Measurements from ENCODE around the gene COL23A1. TPM values are rescaled to one million over a fixed set of nuclear protein-coding genes. Genes with fewer than 3 reads are reported as not detected.

COL23A1 gene
- polyA plus RNA-seq, 2 donors, result 0.59 to 0.75 TPM

DNA sequence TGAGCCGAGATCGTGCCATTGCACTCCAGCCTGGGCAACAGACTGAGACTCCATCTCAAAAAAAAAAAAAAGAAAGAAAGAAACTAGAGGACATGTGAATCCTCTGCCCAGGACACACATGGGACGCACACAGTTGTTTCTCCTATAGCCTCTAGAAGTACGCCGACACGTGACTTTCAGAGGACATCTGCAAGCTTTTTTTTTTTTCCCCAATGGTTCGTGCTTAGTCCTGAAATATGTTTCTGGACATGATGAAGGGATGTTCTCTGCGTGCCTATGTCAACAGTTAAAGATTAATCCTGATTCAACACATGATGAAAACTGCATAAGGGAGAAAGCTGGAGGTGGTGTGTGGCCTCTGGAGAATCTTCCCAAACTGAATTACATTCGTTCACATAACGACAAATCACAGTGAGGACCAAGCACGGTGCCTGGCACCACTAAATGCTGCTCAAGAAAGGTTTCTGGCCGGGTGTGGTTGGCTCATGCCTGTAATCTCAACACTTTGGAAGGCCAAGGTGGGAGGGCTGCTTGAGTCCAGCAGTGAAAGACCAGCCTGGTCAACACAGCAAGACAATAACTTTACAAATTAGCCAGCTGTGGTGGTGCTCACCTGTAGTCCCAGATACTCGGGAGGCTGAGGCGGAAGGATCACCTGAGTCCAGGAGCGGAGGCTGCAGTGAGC, 9.8 kb downstream of the COL23A1 start:
- Histone ChIP-seq H3K27me3 (ENCODE audit: control insufficient read depth in 1 of 2, insufficient read depth in 2 of 2, low read length in 2 of 2) (peaks cover 0 to 6% of the 10 kb centered on the region in 2 donors), H3K4me3 (ENCODE audit: low read depth in 1 of 2, low read length in 2 of 2) (no peak overlapping the region), H3K36me3 (ENCODE audit: control insufficient read depth in 2 of 2, insufficient read depth in 2 of 2, low read length in 1 of 2) (no peaks in the 10 kb centered on the region), H3K9me3 (ENCODE audit: control insufficient read depth in 2 of 2, insufficient read depth in 1 of 2, low read depth in 1 of 2, low read length in 1 of 2) (peaks cover under 1 to 9% of the 10 kb centered on the region in 2 donors), H3K4me1 (ENCODE audit: control insufficient read depth in 2 of 2, insufficient read depth in 2 of 2, low read length in 1 of 2) (no peaks in the 10 kb centered on the region), H3K27ac (ENCODE audit: low read depth in 2 of 2, low read length in 1 of 2) (no peak overlapping the region)
- 81 to 84% methylated on average over 15 of the region's 15 CpGs for WGBS, 2 donors

DNA sequence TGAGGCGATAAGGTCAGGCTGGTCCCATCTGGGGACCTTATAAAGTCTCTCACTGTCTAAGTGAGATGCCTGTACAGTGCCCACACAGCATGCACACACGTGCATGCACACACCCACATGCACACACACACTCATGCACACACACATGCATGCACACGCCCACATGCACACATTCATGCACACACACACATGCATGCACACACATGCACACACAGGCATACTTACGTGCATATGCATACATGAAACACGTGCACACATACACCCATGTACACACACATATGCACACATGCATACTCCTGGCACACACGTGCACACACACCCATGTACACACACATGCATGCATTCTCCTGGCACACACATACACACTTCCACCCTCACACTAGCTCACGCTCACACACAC, 12.2 kb downstream of the COL23A1 start:
- Histone ChIP-seq H3K9me3 (ENCODE audit: control insufficient read depth in 2 of 2, insufficient read depth in 1 of 2, low read depth in 1 of 2, low read length in 1 of 2) (peaks cover 0 to 8% of the 10 kb centered on the region in 2 donors), H3K36me3 (ENCODE audit: control insufficient read depth in 2 of 2, insufficient read depth in 2 of 2, low read length in 1 of 2) (no peaks in the 10 kb centered on the region), H3K27ac (ENCODE audit: low read depth in 2 of 2, low read length in 1 of 2) (no peak overlapping the region), H3K4me1 (ENCODE audit: control insufficient read depth in 2 of 2, insufficient read depth in 2 of 2, low read length in 1 of 2) (no peaks in the 10 kb centered on the region), H3K27me3 (ENCODE audit: control insufficient read depth in 1 of 2, insufficient read depth in 2 of 2, low read length in 2 of 2) (peaks cover 2 to 6% of the 10 kb centered on the region in 2 donors), H3K4me3 (ENCODE audit: low read depth in 1 of 2, low read length in 2 of 2) (no peak overlapping the region)
- WGBS, 2 donors, result 86 to 90% methylated on average over 7 of the region's 7 CpGs

DNA sequence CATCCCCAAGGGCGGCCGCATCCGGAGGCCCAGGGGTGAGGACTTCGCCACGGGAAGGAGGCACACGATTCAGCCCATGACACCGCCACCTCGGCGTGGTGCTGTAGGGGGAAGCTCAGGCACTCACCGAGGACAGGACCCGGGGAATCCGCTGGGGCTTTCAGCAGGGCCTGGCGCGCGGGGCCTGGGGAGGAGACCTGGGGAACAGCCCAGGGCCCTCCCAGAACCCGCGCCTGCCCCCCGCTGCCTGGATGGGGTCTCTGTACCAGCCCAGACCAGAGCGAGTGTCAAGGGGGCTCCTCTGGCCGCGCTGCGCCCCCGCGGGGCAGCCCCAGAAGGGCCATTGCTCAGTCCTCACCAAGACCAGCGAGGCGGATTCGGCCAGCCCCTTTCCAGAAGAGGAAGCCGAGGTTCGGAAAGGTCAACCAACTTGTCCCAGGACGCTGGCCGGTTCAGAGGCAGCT, 12.8 kb downstream of the COL23A1 start:
- H3K4me1 ChIP-seq (ENCODE audit: control insufficient read depth in 2 of 2, insufficient read depth in 2 of 2, low read length in 1 of 2), result no peaks in the 10 kb centered on the region
- no peak overlapping the region for H3K4me3 ChIP-seq (ENCODE audit: low read depth in 1 of 2, low read length in 2 of 2)
- no peaks in the 10 kb centered on the region for H3K36me3 ChIP-seq (ENCODE audit: control insufficient read depth in 2 of 2, insufficient read depth in 2 of 2, low read length in 1 of 2)
- WGBS, 2 donors, result 58 to 60% methylated on average over 31 of the region's 31 CpGs
- H3K27me3 ChIP-seq (ENCODE audit: control insufficient read depth in 1 of 2, insufficient read depth in 2 of 2, low read length in 2 of 2), result peaks cover 2 to 6% of the 10 kb centered on the region in 2 donors
- H3K27ac ChIP-seq (ENCODE audit: low read depth in 2 of 2, low read length in 1 of 2), result no peak overlapping the region
- peaks cover 0 to 8% of the 10 kb centered on the region in 2 donors for H3K9me3 ChIP-seq (ENCODE audit: control insufficient read depth in 2 of 2, insufficient read depth in 1 of 2, low read depth in 1 of 2, low read length in 1 of 2)

DNA sequence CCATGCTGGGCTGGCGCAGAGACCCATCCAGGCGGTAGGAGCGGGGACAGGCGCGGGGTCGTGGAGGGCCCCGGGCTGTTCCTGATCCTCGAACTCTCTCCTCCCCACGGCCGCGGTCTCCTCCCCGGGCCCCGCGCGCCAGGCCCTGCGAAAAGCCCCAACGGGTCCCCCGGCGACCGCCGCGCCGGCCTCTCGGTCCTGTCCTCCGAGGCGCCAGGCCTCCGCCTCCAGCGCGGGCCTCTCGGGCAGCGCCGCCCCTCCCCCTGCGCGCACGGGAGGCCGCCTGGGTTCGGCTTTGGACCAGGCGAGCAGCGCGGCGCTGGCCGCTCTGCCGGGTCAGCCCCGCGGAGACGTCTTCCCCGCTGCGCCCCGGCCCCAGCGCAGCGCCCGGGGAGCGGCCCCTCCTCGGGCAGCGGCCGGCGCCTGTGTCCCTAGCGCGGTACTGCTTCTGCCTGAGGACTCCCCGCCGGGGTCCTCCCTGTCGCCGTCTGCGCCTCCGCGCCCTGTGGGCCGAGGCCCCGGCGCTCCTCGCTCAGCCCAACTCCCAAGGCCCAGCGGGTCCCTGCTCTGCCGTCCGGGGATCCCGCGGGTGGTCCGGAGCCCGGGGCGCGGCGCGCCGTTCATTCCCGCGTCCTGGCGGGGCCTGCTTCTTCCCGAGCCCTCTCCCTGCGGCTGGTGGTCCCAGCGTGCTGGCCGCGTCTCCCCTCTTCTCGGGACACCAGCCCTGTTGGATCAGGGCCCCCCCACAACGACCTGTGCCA, 13.4 kb downstream of the COL23A1 start:
- H3K9me3 ChIP-seq (ENCODE audit: control insufficient read depth in 2 of 2, insufficient read depth in 1 of 2, low read depth in 1 of 2, low read length in 1 of 2), result peaks cover 0 to 8% of the 10 kb centered on the region in 2 donors
- no peak overlapping the region for H3K27ac ChIP-seq (ENCODE audit: low read depth in 2 of 2, low read length in 1 of 2)
- peak overlapping the region in 1 of 2 donors; percentile 12 for H3K4me3 ChIP-seq (ENCODE audit: low read depth in 1 of 2, low read length in 2 of 2)
- H3K36me3 ChIP-seq (ENCODE audit: control insufficient read depth in 2 of 2, insufficient read depth in 2 of 2, low read length in 1 of 2), result no peaks in the 10 kb centered on the region
- peaks cover 2 to 6% of the 10 kb centered on the region in 2 donors for H3K27me3 ChIP-seq (ENCODE audit: control insufficient read depth in 1 of 2, insufficient read depth in 2 of 2, low read length in 2 of 2)
- WGBS, 2 donors, result 9 to 16% methylated on average over 63 to 92 of the region's 92 CpGs
- H3K4me1 ChIP-seq (ENCODE audit: control insufficient read depth in 2 of 2, insufficient read depth in 2 of 2, low read length in 1 of 2), result no peaks in the 10 kb centered on the region

DNA sequence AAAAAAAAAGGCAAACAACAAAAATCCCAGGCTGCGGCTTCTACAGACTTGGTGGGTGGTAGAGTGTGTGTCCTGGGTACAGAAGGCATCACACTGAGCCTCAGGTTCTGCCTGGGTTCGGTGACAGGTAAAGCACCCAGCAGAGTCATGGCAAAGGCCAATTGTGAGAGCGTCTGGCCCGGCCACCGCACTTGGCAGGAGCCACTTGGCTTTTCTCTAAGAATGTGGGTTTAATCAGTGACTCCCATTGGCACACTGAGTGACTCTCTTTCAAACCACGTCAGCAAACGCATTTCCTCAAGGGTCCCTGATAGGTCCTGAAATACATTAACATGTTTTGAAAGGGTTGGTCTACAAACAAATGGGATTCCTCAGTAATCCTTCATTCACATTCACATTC, 17.0 kb downstream of the COL23A1 start:
- Histone ChIP-seq H3K4me1 (ENCODE audit: control insufficient read depth in 2 of 2, insufficient read depth in 2 of 2, low read length in 1 of 2) (no peaks in the 10 kb centered on the region), H3K27ac (ENCODE audit: low read depth in 2 of 2, low read length in 1 of 2) (no peak overlapping the region), H3K27me3 (ENCODE audit: control insufficient read depth in 1 of 2, insufficient read depth in 2 of 2, low read length in 2 of 2) (peaks cover 2 to 6% of the 10 kb centered on the region in 2 donors), H3K9me3 (ENCODE audit: control insufficient read depth in 2 of 2, insufficient read depth in 1 of 2, low read depth in 1 of 2, low read length in 1 of 2) (peaks cover 0 to 10% of the 10 kb centered on the region in 2 donors), H3K4me3 (ENCODE audit: low read depth in 1 of 2, low read length in 2 of 2) (no peak overlapping the region), H3K36me3 (ENCODE audit: control insufficient read depth in 2 of 2, insufficient read depth in 2 of 2, low read length in 1 of 2) (no peaks in the 10 kb centered on the region)
- 86 to 88% methylated on average over 7 of the region's 7 CpGs for WGBS, 2 donors

DNA sequence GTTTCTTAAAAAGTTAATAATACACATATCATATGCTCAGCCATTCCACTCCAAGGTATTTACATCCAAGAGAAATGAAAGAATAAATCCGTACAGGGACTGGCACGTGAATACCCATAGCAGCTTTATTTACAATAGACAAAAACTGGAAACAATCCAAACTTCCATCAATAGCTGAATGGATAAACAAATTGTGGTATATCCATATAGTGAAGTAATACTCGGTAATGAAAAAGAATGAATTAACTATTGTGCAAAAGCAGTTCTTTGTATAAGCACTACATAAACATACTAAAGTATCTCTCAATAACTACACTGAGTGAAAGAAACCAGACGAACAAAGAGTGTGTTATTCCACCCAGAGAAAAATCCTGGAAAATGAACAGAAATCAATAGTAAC, 17.6 kb downstream of the COL23A1 start:
- WGBS, 2 donors, result 90 to 91% methylated on average over 4 of the region's 4 CpGs
- H3K27me3 ChIP-seq (ENCODE audit: control insufficient read depth in 1 of 2, insufficient read depth in 2 of 2, low read length in 2 of 2), result peaks cover 2 to 6% of the 10 kb centered on the region in 2 donors
- H3K36me3 ChIP-seq (ENCODE audit: control insufficient read depth in 2 of 2, insufficient read depth in 2 of 2, low read length in 1 of 2), result no peaks in the 10 kb centered on the region
- no peak overlapping the region for H3K27ac ChIP-seq (ENCODE audit: low read depth in 2 of 2, low read length in 1 of 2)
- H3K4me1 ChIP-seq (ENCODE audit: control insufficient read depth in 2 of 2, insufficient read depth in 2 of 2, low read length in 1 of 2), result no peaks in the 10 kb centered on the region
- no peak overlapping the region for H3K4me3 ChIP-seq (ENCODE audit: low read depth in 1 of 2, low read length in 2 of 2)
- peaks cover 0 to 5% of the 10 kb centered on the region in 2 donors for H3K9me3 ChIP-seq (ENCODE audit: control insufficient read depth in 2 of 2, insufficient read depth in 1 of 2, low read depth in 1 of 2, low read length in 1 of 2)

DNA sequence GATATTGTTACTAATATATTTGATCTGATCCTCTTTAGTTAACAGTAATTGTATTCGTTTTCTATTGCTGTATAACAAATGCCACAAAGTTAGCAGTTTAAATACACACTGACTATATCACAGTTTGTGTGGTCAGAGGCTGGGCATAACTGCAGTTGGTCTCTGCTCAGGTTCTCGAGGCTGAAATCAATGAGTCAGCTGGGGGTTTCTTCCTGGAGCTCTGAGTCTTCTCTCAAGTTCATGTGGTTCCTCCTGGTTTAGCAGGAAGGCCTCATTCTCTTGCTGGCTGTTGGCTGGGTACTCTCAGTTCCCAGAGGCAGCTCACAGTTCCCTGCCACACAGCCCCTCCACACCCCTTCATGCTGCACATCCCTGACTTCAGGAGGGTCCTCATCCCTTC, 20.7 kb downstream of the COL23A1 start:
- 48 to 55% methylated on average over 2 of the region's 2 CpGs for WGBS, 2 donors
- peaks cover 0 to 5% of the 10 kb centered on the region in 2 donors for H3K9me3 ChIP-seq (ENCODE audit: control insufficient read depth in 2 of 2, insufficient read depth in 1 of 2, low read depth in 1 of 2, low read length in 1 of 2)

DNA sequence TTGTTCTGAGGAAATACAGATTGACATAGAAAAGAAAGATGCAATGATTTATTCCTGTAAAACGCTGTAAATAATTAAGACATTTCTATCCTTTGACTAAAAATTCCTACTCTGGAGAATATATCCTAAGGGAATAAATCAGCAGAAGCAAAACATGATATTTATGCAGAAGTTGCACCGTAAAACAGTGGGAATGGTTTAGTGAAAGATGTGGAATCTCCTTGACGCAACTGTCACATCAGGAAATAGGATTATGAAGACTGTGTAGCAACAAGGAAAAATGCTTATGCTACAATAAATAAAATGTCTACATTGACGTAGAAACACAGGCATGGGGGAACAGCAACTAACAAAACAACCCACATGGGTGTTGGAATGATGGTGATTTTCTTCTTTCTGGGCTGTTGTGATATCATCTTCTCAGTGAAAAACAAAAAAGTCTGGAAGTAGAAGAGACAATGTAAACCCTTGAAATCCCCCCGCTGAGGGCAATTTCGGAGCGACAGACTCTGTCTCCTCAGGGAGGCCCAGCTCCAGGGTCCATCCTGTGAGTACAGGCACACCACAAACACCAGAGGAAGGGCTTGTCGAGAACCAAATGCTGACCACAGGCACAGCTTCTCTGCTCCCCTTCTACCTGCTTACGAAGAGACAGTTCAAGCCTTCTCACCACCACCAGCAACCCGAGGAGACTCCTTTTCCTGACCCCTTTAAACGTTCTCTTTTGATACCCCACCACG, 25.2 kb downstream of the COL23A1 start:
- Histone ChIP-seq H3K36me3 (ENCODE audit: control insufficient read depth in 2 of 2, insufficient read depth in 2 of 2, low read length in 1 of 2) (no peaks in the 10 kb centered on the region), H3K4me1 (ENCODE audit: control insufficient read depth in 2 of 2, insufficient read depth in 2 of 2, low read length in 1 of 2) (no peaks in the 10 kb centered on the region), H3K27me3 (ENCODE audit: control insufficient read depth in 1 of 2, insufficient read depth in 2 of 2, low read length in 2 of 2) (no peaks in the 10 kb centered on the region), H3K4me3 (ENCODE audit: low read depth in 1 of 2, low read length in 2 of 2) (no peak overlapping the region), H3K9me3 (ENCODE audit: control insufficient read depth in 2 of 2, insufficient read depth in 1 of 2, low read depth in 1 of 2, low read length in 1 of 2) (no peaks in the 10 kb centered on the region), H3K27ac (ENCODE audit: low read depth in 2 of 2, low read length in 1 of 2) (no peak overlapping the region)
- 51 to 67% methylated on average over 12 of the region's 12 CpGs for WGBS, 2 donors

More for the DNA sequence above, 20.7 kb downstream of the COL23A1 start:
- no peak overlapping the region for H3K4me3 ChIP-seq (ENCODE audit: low read depth in 1 of 2, low read length in 2 of 2)
- peaks cover 0 to 2% of the 10 kb centered on the region in 2 donors for H3K27me3 ChIP-seq (ENCODE audit: control insufficient read depth in 1 of 2, insufficient read depth in 2 of 2, low read length in 2 of 2)
- H3K36me3 ChIP-seq (ENCODE audit: control insufficient read depth in 2 of 2, insufficient read depth in 2 of 2, low read length in 1 of 2), result no peaks in the 10 kb centered on the region
- H3K27ac ChIP-seq (ENCODE audit: low read depth in 2 of 2, low read length in 1 of 2), result no peak overlapping the region
- H3K4me1 ChIP-seq (ENCODE audit: control insufficient read depth in 2 of 2, insufficient read depth in 2 of 2, low read length in 1 of 2), result no peaks in the 10 kb centered on the region

DNA sequence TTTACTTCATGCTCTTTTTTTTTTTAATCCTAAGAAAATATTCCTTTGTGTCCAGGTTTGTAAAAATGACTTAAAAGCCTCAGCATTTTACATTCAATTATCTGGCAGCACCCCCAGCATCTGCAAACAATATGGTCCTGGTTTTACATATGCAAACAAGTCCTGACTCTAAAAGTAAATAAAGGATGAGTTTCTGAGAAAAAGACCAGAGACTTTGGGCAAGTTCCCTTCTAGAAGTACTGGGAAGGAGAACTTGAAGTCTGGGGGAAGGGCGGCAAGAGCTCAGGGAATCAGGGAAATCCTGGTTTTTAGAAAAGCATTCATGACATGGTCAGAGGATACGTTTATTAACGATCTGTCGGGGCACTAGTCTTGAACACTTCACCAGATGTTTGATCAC, 25.8 kb downstream of the COL23A1 start:
- Histone ChIP-seq H3K36me3 (ENCODE audit: control insufficient read depth in 2 of 2, insufficient read depth in 2 of 2, low read length in 1 of 2) (no peaks in the 10 kb centered on the region), H3K4me3 (ENCODE audit: low read depth in 1 of 2, low read length in 2 of 2) (no peak overlapping the region), H3K4me1 (ENCODE audit: control insufficient read depth in 2 of 2, insufficient read depth in 2 of 2, low read length in 1 of 2) (no peaks in the 10 kb centered on the region), H3K27me3 (ENCODE audit: control insufficient read depth in 1 of 2, insufficient read depth in 2 of 2, low read length in 2 of 2) (no peaks in the 10 kb centered on the region), H3K27ac (ENCODE audit: low read depth in 2 of 2, low read length in 1 of 2) (no peak overlapping the region), H3K9me3 (ENCODE audit: control insufficient read depth in 2 of 2, insufficient read depth in 1 of 2, low read depth in 1 of 2, low read length in 1 of 2) (no peaks in the 10 kb centered on the region)
- 40 to 42% methylated on average over 4 of the region's 4 CpGs for WGBS, 2 donors
